Memory B cell (primary cell): ENCODE measurements around the gene GTF3C5.

Experiments
- ATAC-seq: fragments of 150-1000 bp; cut with Tn5 transposase; 2 replicates; pipeline ENCODE4 v1.10.0; 2021; ENCODE audit warnings: low read depth, mild to moderate bottlenecking, moderate library complexity
- DNase-seq, 2 donors: peaks; one replicate each; pipeline ENCODE4 v3.0.0; 2022; ENCODE audit warnings: low spot score in 2 of 2
- H3K27ac Mint-ChIP-seq: one replicate; pipeline ENCODE4 v1.8.0; 2022; ENCODE audit warnings: mild to moderate bottlenecking, moderate library complexity, mixed read lengths
- H3K27me3 Mint-ChIP-seq: one replicate; pipeline ENCODE4 v1.8.0; 2022; ENCODE audit warnings: mixed read lengths
- H3K36me3 Mint-ChIP-seq: one replicate; pipeline ENCODE4 v1.8.0; 2022; ENCODE audit warnings: mild to moderate bottlenecking, mixed read lengths
- H3K4me1 Mint-ChIP-seq: one replicate; pipeline ENCODE4 v1.8.0; 2022; ENCODE audit warnings: mixed read lengths
- H3K4me3 Mint-ChIP-seq: one replicate; pipeline ENCODE4 v1.8.0; 2022; ENCODE audit warnings: mild to moderate bottlenecking, moderate library complexity, mixed read lengths
- H3K9me3 Mint-ChIP-seq: one replicate; pipeline ENCODE4 v1.8.0; 2022; ENCODE audit warnings: mixed read lengths

GTF3C5 gene

DNA sequence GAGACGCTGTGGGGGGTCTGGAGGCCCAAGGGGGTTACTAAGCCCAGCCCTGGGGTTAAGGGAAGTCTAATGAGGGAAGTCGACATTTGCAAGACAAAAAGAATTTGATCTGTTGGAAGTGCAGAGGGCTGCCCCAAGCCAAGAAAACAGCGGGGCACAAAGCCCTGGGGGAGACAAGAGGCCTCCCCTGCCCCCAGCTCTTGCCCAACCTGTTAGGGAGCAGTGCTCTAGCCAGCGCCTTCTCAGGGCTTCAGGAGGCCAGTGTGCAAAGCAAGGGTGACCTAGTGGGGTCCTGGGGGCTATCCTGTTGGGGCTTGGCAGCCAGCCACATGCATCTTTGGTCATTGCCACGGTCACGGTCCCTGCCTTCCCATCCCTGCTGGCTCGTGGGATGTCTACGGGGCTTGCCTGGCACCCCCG lies 27.1 kb upstream of the GTF3C5 start:
- no peak overlapping the region for H3K4me3 Mint-ChIP-seq
- no peak overlapping the region for H3K27ac Mint-ChIP-seq
- no peaks in the 10 kb centered on the region for H3K36me3 Mint-ChIP-seq
- no peaks in the 10 kb centered on the region for H3K4me1 Mint-ChIP-seq
- ATAC-seq, result no peak
- H3K9me3 Mint-ChIP-seq, result peaks cover 4% of the 10 kb centered on the region
- H3K27me3 Mint-ChIP-seq, result peaks cover 41% of the 10 kb centered on the region
- no peak for DNase-seq

DNA sequence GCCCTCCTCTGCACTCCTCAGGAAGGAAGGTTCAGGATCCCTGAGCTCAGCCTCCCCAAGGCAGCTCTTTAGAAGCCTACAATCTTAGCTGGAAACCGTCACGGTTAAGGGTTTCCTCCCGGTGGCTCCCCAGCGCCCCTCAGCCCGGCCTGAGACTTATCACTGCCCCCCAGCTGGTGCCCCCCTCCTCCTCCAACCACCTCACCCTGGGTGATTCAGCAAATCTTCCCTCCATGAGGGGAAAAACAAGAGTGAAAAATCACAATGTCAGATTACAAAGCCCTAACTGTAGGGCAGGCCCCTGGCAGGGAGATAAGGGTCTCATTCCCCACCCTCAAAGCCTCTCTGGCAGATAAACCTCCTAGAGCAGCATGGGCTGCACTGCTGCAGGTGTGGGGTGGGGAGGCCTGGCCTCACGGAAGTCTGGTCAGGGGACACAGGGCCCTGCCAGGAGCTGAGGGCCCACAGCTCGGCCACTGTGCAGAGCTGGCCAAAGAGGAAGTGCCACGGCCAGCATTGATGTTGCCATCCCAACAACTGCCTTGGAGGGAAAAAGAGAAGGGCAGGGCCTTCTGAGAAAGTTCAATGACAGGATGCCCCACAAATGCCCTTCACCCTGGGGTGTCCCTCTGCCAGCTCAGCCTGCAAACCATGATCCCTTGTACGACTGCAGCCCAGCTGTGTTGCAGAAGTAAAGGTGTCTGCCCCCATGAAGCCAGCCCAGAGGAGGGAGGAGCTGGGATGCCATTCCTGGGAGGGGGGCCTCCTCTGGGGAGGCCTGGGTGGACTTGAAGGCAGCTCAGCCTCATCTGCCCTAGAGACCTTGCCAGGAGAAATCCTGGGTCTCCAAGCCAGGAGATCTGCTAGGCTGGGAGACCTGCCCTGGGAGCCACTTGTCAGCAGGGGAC lies 26.5 kb upstream of the GTF3C5 start:
- Mint-ChIP-seq H3K4me3 (no peak overlapping the region), H3K27me3 (peaks cover 43% of the 10 kb centered on the region), H3K27ac (no peak overlapping the region), H3K4me1 (no peaks in the 10 kb centered on the region), H3K36me3 (no peaks in the 10 kb centered on the region), H3K9me3 (peaks cover 5% of the 10 kb centered on the region)
- DNase-seq, result no peak
- ATAC-seq, result no peak

DNA sequence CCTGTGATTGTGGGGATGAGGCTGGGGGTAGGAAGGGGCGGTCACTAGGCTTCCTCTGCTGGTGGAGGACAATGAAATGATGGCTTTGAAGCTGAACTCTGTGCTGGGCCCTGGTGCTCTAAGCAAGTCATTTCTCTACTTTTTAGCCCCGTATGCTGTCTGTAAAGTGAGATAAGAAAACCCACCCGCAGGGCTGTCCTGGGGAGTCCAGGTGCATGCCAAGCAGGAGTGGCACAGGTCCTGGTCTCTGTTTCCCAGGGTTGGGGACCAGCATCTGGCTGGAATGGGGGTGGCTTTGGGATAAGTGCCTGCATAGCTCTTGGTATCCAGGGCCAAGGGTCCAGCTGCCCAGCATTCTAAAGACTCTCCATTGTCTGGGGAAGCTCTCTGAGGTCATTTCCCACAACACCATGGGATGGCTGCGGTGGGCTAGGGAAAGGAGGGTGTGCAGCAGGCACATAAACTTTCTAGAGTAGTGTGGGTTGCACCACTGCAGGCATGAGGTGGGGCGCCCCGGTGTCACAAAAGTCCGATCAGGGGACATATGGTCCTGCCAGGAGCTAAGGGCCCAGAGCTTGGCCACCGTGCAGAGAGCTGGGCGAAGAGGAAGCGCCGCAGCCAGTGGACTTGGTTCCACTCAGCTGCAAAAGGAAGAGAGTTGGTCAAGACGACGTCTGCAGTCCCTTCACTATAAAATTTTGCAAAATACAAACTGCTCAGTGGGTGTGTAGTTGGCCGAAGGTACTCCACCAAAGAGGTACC lies 25.6 kb upstream of the GTF3C5 start:
- DNase-seq, result no peak
- Mint-ChIP-seq H3K27ac (no peak overlapping the region), H3K4me1 (no peaks in the 10 kb centered on the region), H3K4me3 (no peak overlapping the region), H3K9me3 (peaks cover 6% of the 10 kb centered on the region), H3K27me3 (peaks cover 44% of the 10 kb centered on the region), H3K36me3 (no peaks in the 10 kb centered on the region)
- ATAC-seq, result no peak

DNA sequence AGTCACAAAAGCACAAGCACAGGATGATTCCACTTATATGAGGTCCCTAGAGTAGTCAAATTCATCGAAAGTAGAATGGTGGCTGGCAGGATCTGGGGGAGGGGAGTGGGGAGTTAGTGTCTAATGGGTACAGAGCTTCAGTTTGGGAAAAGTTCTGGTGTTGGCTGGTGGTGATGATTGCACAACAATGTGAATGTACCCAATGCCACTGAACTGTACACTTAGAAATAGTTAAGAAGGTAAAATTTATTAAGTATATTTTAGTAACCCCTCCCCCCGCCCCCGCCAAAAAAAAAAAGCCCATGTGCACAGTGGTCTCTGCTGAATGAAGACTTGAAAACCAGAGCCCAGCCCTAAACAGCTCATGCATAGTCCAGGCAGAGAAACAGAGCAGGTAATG lies 24.8 kb upstream of the GTF3C5 start:
- Mint-ChIP-seq H3K4me3 (no peak overlapping the region), H3K27me3 (peaks cover 42% of the 10 kb centered on the region)

DNA sequence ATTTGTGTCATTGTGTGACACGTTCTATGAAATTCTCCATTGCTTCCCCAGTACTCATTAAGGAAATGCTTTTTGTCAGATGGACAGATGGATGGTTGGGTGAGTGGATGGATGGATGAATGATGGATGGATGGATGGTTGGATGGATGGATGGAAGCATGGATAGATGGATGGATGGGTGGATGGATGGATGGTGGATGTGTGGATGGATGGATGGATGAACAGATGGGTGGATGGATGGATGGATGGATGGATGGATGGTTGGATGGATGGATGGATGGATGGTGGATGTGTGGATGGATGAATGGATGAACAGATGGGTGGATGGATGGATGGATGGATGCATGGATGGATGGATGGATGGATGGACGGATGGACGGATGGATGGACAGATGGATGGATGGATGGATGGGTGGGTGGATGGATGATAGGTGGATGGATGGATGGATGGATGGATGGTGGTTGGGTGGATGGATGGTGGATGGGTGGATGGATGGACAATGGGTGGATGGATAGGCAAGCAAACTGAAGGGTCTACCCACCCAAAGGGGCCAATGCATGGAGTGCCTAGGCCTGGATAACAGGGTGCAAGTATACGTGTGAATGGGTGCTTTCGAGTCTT lies 24.0 kb upstream of the GTF3C5 start:
- Mint-ChIP-seq H3K4me1 (no peaks in the 10 kb centered on the region), H3K27ac (no peak overlapping the region), H3K4me3 (no peak overlapping the region), H3K9me3 (peaks cover 6% of the 10 kb centered on the region), H3K27me3 (peaks cover 44% of the 10 kb centered on the region), H3K36me3 (no peaks in the 10 kb centered on the region)
- ATAC-seq (no peak), DNase-seq (no peak)

More for the DNA sequence above, 24.8 kb upstream of the GTF3C5 start:
- DNase-seq (no peak), ATAC-seq (no peak)
- Mint-ChIP-seq H3K27ac (no peak overlapping the region), H3K36me3 (no peaks in the 10 kb centered on the region), H3K4me1 (no peaks in the 10 kb centered on the region), H3K9me3 (peaks cover 6% of the 10 kb centered on the region)

DNA sequence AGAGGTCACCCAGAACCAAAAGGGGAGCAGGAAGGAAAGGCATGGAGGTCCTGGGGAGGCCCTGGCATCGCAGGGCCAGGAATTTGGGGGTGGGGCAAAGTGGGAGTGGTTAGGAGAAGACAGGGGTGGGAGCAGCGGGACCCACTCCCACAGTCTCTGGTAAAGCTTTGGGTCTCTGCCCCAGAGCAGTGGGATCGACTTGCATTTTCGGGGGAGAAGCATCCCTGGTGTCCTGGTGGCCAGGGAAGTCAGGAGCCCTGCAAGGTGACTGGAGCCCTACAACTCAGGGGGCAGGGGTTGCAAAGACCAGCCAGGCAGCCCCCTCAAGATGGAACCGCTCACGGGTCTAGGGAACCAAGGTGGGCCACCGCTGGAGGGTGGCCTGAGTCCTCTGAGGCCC lies 22.4 kb upstream of the GTF3C5 start:
- no peak overlapping the region for H3K4me3 Mint-ChIP-seq

DNA sequence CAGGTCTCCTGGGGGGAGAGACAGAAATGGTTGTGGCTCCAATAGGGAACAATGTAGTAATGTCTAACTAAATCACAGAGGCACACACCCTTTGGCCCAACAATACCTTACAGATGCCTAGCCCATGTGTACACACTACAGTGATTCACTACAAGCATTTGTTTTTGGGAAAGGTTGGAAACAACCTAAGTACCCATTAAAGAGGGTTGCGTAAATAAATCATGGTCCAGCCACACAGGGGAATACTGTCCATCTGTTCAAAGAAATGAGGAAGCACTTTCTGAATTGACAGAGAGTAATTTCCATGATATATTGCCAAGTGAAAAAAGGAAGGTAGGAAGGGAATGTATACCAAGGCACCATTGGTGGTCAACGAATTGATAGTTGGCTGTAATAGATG lies 22.0 kb upstream of the GTF3C5 start:
- Mint-ChIP-seq H3K4me1 (no peaks in the 10 kb centered on the region), H3K9me3 (peaks cover 6% of the 10 kb centered on the region), H3K27me3 (peaks cover 36% of the 10 kb centered on the region), H3K27ac (no peak overlapping the region), H3K4me3 (no peak overlapping the region), H3K36me3 (no peaks in the 10 kb centered on the region)
- ATAC-seq (no peak), DNase-seq (no peak)

More for the DNA sequence above, 22.4 kb upstream of the GTF3C5 start:
- peaks cover 37% of the 10 kb centered on the region for H3K27me3 Mint-ChIP-seq
- H3K36me3 Mint-ChIP-seq, result no peaks in the 10 kb centered on the region
- peaks cover 6% of the 10 kb centered on the region for H3K9me3 Mint-ChIP-seq
- no peaks in the 10 kb centered on the region for H3K4me1 Mint-ChIP-seq
- DNase-seq (no peak), ATAC-seq (no peak)
- no peak overlapping the region for H3K27ac Mint-ChIP-seq

DNA sequence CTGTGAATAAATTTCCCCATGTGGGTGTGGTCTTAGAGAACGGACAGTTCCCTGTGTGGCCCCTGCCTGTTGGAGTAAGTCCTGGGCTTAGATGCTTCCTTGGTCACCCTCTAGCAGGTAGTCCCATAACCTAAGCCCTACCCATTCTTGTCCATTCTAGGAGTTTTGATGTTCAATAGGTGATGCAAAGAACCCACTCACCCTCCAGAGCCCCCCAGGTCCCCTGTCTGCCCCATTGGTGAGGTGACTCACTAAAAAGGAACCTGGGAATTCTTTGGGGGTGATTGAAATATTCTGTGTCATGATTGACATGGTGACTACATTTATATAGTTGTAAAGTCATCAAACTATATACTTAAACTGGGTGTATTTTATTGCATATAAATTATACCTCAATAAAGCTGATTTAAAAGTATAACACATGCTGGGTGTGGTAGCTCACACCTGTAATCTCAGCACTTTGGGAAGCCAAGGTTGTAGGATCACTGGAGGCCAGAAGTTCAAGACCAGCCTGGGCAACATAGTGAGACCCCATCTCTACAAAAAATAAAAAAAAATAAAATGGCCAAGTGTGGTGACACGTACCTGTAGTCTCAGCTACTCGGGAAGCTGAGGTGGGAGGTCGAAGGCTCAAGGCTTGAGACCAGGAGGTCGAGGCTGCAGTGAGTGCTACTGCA lies 20.8 kb upstream of the GTF3C5 start:
- no peak for DNase-seq
- no peak overlapping the region for H3K27ac Mint-ChIP-seq
- ATAC-seq, result no peak
- H3K36me3 Mint-ChIP-seq, result no peaks in the 10 kb centered on the region
- H3K9me3 Mint-ChIP-seq, result peaks cover 8% of the 10 kb centered on the region
- peaks cover 33% of the 10 kb centered on the region for H3K27me3 Mint-ChIP-seq
- no peak overlapping the region for H3K4me3 Mint-ChIP-seq
- no peaks in the 10 kb centered on the region for H3K4me1 Mint-ChIP-seq

DNA sequence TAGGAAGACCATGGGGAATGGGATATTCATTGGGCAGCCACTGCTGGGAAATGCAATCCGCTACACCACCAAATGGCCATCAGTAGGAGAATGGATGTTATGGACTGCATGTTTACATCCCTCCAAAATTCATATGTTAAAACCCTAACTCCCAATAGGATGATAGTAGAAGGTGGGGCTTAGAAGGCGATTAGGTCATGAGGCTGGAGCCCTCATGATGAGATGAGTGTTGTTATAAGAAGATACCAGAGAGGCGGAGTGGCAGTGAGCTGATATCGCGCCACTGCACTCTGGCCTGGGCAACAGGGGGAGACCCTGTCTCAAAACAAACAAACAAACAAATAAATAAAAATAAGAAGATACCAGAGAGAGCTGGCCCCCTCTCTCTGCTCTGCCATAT lies 16.1 kb upstream of the GTF3C5 start:
- peaks cover 9% of the 10 kb centered on the region for H3K27me3 Mint-ChIP-seq
- H3K4me1 Mint-ChIP-seq, result no peaks in the 10 kb centered on the region
- ATAC-seq, result no peak
- H3K4me3 Mint-ChIP-seq, result no peak overlapping the region
- no peak for DNase-seq
- H3K9me3 Mint-ChIP-seq, result peaks cover 2% of the 10 kb centered on the region
- H3K36me3 Mint-ChIP-seq, result no peaks in the 10 kb centered on the region
- H3K27ac Mint-ChIP-seq, result no peak overlapping the region

DNA sequence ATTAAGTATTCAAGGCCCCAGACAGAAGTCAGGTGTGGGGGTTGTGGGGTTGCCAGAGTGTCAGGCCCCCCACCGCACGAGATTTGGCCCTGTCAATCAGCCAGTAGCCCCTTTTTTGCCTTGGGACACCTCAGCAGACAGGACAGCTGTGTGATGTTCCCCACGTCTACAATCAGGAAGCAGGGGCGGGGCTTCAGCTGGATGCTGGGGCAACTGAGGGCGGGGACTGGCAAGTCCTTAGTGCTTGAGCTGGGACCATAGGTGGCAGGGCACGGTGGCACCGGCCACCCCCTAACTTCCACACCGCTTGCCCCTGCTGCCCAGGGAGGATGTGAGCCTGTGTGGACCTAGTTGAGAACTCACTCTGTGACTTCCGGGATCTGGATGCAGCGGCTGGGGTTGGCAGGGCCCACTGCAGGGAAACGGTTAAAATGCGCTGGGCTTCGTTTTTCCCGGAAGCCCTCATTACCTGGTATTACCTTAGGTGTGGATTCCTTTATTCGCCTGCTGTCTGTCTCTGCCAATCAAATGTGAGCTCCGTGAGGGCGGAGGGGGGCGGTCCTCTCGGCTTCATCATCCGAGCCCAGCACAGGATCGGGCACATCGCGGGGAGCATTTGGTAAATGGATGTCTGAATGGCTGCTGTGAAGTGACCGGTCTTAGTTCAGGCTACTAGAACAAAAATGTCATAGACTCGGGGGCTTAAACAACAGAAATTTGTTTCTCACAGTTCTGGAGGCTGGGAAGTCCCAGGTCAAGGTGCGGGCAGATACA lies 7.5 kb upstream of the GTF3C5 start:
- DNase-seq (no peak), ATAC-seq (no peak)
- Mint-ChIP-seq H3K27ac (no peak overlapping the region), H3K4me3 (no peak overlapping the region), H3K9me3 (no peaks in the 10 kb centered on the region), H3K4me1 (peaks cover 3% of the 10 kb centered on the region), H3K27me3 (no peaks in the 10 kb centered on the region), H3K36me3 (no peaks in the 10 kb centered on the region)

DNA sequence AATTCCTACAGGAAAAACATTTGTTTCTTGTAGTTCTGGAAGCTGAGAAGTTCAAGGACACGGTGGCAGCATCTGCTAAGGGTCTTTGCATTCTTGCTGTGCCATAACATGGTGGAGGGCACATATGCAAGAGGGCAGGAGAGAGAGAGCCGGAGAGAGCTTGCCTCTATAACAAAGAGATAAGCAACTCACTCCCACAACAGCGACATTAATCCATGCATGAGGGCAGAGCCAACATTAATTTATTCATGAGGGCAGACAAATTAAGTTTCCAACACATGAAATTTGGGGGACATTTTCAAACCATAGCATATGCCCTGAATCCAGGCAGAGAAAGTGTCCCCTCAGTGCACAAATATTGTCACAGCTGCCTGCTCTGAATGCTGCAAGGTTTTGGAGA lies 4.4 kb upstream of the GTF3C5 start:
- Mint-ChIP-seq H3K4me3 (no peak overlapping the region), H3K9me3 (no peaks in the 10 kb centered on the region), H3K27ac (no peak overlapping the region), H3K27me3 (no peaks in the 10 kb centered on the region), H3K36me3 (no peaks in the 10 kb centered on the region), H3K4me1 (peaks cover 8% of the 10 kb centered on the region)
- ATAC-seq (no peak), DNase-seq (no peak)

DNA sequence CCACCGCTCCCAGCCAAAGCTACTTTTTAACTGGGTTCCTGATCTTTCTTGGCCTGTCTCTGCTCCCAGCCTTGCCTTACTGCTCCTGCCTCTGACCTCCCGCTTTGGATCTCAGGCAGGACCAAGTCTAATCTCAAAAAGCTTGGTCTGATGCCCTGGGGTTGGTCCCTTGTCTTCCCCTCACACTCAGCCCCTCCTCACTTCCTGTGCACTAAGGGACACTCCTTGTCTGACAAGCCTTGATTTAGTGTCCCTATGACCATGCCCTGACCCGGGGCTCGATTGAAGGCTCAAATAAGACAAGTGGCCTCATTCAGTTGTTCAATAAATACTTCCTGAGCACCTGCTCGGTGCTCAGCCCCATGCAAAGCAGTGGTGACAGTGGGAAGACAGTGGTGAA lies 3.7 kb upstream of the GTF3C5 start:
- Mint-ChIP-seq H3K4me3 (no peak overlapping the region), H3K9me3 (no peaks in the 10 kb centered on the region), H3K27me3 (no peaks in the 10 kb centered on the region), H3K4me1 (peaks cover 13% of the 10 kb centered on the region), H3K27ac (no peak overlapping the region), H3K36me3 (no peaks in the 10 kb centered on the region)
- no peak for ATAC-seq
- no peak for DNase-seq

DNA sequence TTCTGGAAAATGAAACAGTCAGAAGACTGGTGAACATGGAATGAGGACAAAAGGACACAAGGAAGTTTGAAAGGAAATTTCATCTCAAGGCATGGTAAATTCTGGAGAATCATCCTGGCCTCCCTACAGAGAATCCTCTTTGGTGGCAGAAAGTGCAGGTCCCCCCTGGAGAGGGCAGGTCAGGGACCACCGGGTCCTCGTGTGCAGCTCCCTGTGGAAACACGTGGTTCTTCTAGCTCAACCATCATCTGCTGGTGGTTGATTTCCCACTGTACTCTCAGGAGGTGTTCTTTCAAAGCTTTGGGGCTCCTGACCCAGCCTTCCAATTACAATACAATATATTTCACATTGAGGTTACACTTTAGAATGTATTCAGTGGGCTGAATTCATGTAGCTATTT lies 2.6 kb upstream of the GTF3C5 start:
- H3K27ac Mint-ChIP-seq, result no peak overlapping the region

More for the DNA sequence above, 2.6 kb upstream of the GTF3C5 start:
- no peak for ATAC-seq
- H3K9me3 Mint-ChIP-seq, result no peaks in the 10 kb centered on the region
- H3K4me3 Mint-ChIP-seq, result peak overlapping the region; percentile 39
- no peaks in the 10 kb centered on the region for H3K27me3 Mint-ChIP-seq
- H3K36me3 Mint-ChIP-seq, result no peaks in the 10 kb centered on the region
- peaks cover 21% of the 10 kb centered on the region for H3K4me1 Mint-ChIP-seq
- no peak for DNase-seq
